ENCODE data around the gene PHF3. TPM values are rescaled to one million over a fixed set of nuclear protein-coding genes. Genes with fewer than 3 reads are reported as not detected.

PHF3 gene
- polyA plus RNA-seq, 2 of the 4 experiments (the other 2 are of a cell fraction): 13.9 to 28.4 TPM

DNA sequence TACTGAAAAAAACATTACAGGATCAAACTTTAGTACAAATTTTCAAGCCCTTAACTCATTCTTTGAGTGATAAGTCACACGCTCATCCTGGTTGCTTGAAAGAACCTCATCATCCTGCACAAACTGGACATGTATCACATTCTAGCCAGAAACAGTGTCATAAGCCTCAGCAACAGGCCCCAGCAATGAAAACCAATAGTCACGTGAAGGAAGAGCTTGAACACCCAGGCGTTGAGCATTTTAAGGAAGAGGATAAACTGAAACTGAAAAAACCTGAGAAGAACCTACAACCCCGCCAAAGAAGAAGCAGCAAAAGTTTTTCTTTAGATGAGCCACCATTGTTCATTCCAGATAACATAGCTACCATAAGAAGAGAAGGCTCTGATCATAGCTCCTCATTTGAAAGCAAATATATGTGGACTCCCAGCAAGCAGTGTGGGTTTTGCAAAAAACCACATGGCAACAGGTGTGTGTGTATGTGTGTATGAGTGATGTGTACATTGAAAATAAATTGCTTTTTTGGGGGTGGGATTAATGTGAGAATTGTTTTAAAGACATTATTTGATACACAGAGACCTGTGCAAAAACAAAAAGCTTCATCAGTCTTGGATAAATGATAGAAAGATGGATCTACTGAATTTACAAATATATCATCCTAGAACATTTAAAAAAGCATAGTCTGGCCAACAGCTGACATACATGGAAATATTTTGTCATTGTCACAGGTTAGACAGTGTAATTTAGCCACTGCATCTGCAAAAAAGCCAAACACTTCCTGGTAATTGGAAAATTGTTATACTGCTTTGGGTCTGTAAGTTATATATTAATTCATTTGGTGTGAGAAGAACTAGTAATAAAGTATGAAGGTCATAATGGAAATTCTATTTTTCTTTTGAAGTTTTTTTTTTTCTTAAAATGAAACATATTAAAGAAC is 50.1 kb downstream of the PHF3 start:
- FAIRE-seq (no peak), ATAC-seq (no peak), DNase-seq (ENCODE audit: low read depth in 1 of 2, low spot score in 1 of 2) (no peak)
- TF ChIP-seq MAZ (IDR thresholded peaks at IDR 0.05; ENCODE audit: borderline replicate concordance, low read depth, low read length) (no peak), PHF8 (IDR thresholded peaks at IDR 0.05; ENCODE audit: borderline replicate concordance, low read depth) (no peak), CHD4 (IDR thresholded peaks at IDR 0.05; ENCODE audit: borderline replicate concordance) (no peak), HOXB13 (CRISPR knock-in tag; IDR thresholded peaks at IDR 0.05; ENCODE audit: low read depth) (no peak), MYC (IDR thresholded peaks at IDR 0.05; ENCODE audit: borderline replicate concordance, low read length) (no peak), MAFK (IDR thresholded peaks at IDR 0.05; ENCODE audit: partially characterized antibody) (no peak), NR3C1 (IDR thresholded peaks at IDR 0.05) (no peak), CHD2 (IDR thresholded peaks at IDR 0.05; ENCODE audit: low read length, partially characterized antibody) (no peak), HOXB5 (CRISPR knock-in tag; IDR thresholded peaks at IDR 0.05) (no peak), ZSCAN20 (CRISPR knock-in tag; IDR thresholded peaks at IDR 0.05) (no peak), ZNF302 (CRISPR knock-in tag; IDR thresholded peaks at IDR 0.05) (no peak), POLR2A (IDR thresholded peaks at IDR 0.05; ENCODE audit: low read length) (no peak), RCOR1 (IDR thresholded peaks at IDR 0.05; ENCODE audit: low read depth, low read length) (no peak), RARB (CRISPR knock-in tag; IDR thresholded peaks at IDR 0.05) (no peak), SREBF2 (IDR thresholded peaks at IDR 0.05) (no peak), HEYL (CRISPR knock-in tag; IDR thresholded peaks at IDR 0.05) (no peak), EHF (CRISPR knock-in tag; IDR thresholded peaks at IDR 0.05) (no peak), CBX2 (IDR thresholded peaks at IDR 0.05; ENCODE audit: borderline replicate concordance, low read depth) (no peak)
- TF ChIP-seq, protein P1, sequence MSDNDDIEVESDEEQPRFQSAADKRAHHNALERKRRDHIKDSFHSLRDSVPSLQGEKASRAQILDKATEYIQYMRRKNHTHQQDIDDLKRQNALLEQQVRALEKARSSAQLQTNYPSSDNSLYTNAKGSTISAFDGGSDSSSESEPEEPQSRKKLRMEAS (IDR thresholded peaks at IDR 0.05): no peak
- H3K9me3 ChIP-seq: no peaks in the 10 kb centered on the region
- H3K4me1 ChIP-seq: peaks cover 14% of the 10 kb centered on the region; the same call in 1 of the 3 replicates
- H3K4me2 ChIP-seq: no peak overlapping the region
- POLR2A ChIA-PET: no interaction called here
- WGBS (ENCODE audit: missing lambda C conversion rate): 92% methylated on average over 4 of the region's 4 CpGs
- no peak overlapping the region for H3K4me3 ChIP-seq
- CTCF ChIA-PET: interaction anchor here (0.9 to 1.1 kb wide), 2 partner anchors 11 to 87 kb away, joined by 4 read pairs; no protein-coding TSS in a partner anchor
- no peak overlapping the region for H3K27ac ChIP-seq

DNA sequence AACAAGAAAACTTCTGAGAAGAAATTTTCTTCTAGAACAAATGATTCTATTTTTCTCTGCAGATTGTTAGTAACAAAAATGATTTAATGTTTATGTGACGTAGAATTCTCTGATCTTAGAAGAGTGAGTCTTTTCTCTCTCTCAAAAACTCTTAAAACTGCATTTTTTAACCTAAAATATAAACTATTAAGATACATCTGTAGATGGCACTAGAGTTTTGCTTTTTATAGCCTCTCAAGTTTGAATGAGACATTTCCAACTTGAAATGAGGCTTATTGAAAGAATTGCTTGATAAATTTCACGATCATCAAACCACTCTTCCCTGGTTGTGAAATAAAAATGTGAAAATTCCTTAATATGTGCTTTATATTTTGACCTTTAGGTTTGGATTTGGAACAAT is 53.8 kb downstream of the PHF3 start:
- FAIRE-seq (no peak), ATAC-seq (no peak)
- POLR2A ChIA-PET: no interaction called here

More for the DNA sequence above, 53.8 kb downstream of the PHF3 start:
- 81% methylated on average over 2 of the region's 2 CpGs for WGBS (ENCODE audit: missing lambda C conversion rate)
- Histone ChIP-seq H3K4me1 (peaks cover 14% of the 10 kb centered on the region; the same call in 1 of the 3 replicates), H3K4me2 (no peak overlapping the region), H3K4me3 (no peak overlapping the region), H3K9me3 (no peaks in the 10 kb centered on the region), H3K27ac (no peak overlapping the region)
- CTCF ChIA-PET: interaction anchor here (0.7 to 1.7 kb wide), 3 partner anchors 15 to 42 kb away, joined by 3 to 4 read pairs (median 3); no protein-coding TSS in a partner anchor
- TF ChIP-seq, protein P2, sequence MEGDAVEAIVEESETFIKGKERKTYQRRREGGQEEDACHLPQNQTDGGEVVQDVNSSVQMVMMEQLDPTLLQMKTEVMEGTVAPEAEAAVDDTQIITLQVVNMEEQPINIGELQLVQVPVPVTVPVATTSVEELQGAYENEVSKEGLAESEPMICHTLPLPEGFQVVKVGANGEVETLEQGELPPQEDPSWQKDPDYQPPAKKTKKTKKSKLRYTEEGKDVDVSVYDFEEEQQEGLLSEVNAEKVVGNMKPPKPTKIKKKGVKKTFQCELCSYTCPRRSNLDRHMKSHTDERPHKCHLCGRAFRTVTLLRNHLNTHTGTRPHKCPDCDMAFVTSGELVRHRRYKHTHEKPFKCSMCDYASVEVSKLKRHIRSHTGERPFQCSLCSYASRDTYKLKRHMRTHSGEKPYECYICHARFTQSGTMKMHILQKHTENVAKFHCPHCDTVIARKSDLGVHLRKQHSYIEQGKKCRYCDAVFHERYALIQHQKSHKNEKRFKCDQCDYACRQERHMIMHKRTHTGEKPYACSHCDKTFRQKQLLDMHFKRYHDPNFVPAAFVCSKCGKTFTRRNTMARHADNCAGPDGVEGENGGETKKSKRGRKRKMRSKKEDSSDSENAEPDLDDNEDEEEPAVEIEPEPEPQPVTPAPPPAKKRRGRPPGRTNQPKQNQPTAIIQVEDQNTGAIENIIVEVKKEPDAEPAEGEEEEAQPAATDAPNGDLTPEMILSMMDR (IDR thresholded peaks at IDR 0.05): no peak
- no peak for TF ChIP-seq KDM1A (IDR thresholded peaks at IDR 0.05; ENCODE audit: low read depth)
- TF ChIP-seq, protein P3, sequence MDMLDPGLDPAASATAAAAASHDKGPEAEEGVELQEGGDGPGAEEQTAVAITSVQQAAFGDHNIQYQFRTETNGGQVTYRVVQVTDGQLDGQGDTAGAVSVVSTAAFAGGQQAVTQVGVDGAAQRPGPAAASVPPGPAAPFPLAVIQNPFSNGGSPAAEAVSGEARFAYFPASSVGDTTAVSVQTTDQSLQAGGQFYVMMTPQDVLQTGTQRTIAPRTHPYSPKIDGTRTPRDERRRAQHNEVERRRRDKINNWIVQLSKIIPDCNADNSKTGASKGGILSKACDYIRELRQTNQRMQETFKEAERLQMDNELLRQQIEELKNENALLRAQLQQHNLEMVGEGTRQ (IDR thresholded peaks at IDR 0.05): no peak
- no peak for TF ChIP-seq NPAS2 (CRISPR knock-in tag; IDR thresholded peaks at IDR 0.05; ENCODE audit: borderline replicate concordance)
- no peak for TF ChIP-seq ZFP36 (IDR thresholded peaks at IDR 0.05; ENCODE audit: borderline replicate concordance, partially characterized antibody)
- no peak for TF ChIP-seq RAD21 (conservative IDR thresholded peaks at IDR 0.05 in 1 of 2, IDR thresholded peaks at IDR 0.05 in 1 of 2)
- no peak for TF ChIP-seq RCOR1 (IDR thresholded peaks at IDR 0.05; ENCODE audit: low read depth, low read length)
- no peak for TF ChIP-seq CHD4 (IDR thresholded peaks at IDR 0.05; ENCODE audit: borderline replicate concordance)
- DNase-seq (ENCODE audit: low read depth in 1 of 2, low spot score in 1 of 2): no peak
